Heart left ventricle (tissue), 16 donors: ENCODE results near the gene STRADB. TPM values are rescaled to one million over a fixed set of nuclear protein-coding genes. Genes with fewer than 3 reads are reported as not detected.
A peak's percentile ranks its signal among the peaks of the same experiment; 100 is the strongest.

Source experiments
- ATAC-seq, 4 donors: fragments of 200-7000 bp; cut with Tn5 transposase; one replicate each; pipeline ENCODE4 v1.9.1; 2020 to 2022; ENCODE audit warnings: moderate library complexity in 4 of 4, mild to moderate bottlenecking in 3 of 4, moderate number of reproducible peaks in 1 of 4
- DNase-seq, 5 donors: peaks; one replicate each; pipeline ENCODE4 v3.0.0-alpha.2; 2020
- H3K27ac ChIP-seq, 12 donors: fragments of 200-600 bp; sonication (generic) in 4 of 12; one replicate each; pipeline versions ENCODE4 v1.5.0 to v1.8.0; 2016 to 2022; ENCODE audit warnings: mild to moderate bottlenecking in 2 of 12
- H3K27me3 ChIP-seq, 9 donors: fragments of 200-600 bp; sonication (generic) in 2 of 9; one replicate each; pipeline versions ENCODE4 v1.5.1 to v1.8.0; 2016 to 2022; ENCODE audit warnings: mild to moderate bottlenecking in 3 of 9
- H3K36me3 ChIP-seq, 9 donors: fragments of 200-600 bp; sonication (generic) in 2 of 9; one replicate each; pipeline versions ENCODE4 v1.5.0 to v1.8.0; 2018 to 2022; ENCODE audit warnings: mild to moderate bottlenecking in 2 of 9
- H3K4me1 ChIP-seq, 12 donors: fragments of 200-600 bp; sonication (generic) in 4 of 12; one replicate each; pipeline versions ENCODE4 v1.5.0 to v1.8.0; 2016 to 2022; ENCODE audit warnings: mild to moderate bottlenecking in 3 of 12
- H3K4me3 ChIP-seq, 12 donors: fragments of 200-600 bp; sonication (generic) in 4 of 12; one replicate each; pipeline versions ENCODE4 v1.5.0 to v1.8.0; 2017 to 2022; ENCODE audit warnings: mild to moderate bottlenecking in 9 of 12, moderate library complexity in 4 of 12
- H3K9me3 ChIP-seq, 12 donors: fragments of 200-600 bp; sonication (generic) in 4 of 12; one replicate each; pipeline versions ENCODE4 v1.5.0 to v1.8.0; 2016 to 2022; ENCODE audit warnings: mild to moderate bottlenecking in 1 of 12
- CTCF ChIP-seq, 12 donors: fragments of 200-600 bp; sonication (generic) in 4 of 12; IDR thresholded peaks; one replicate each; pipeline versions ENCODE4 v1.5.0 to v1.8.0; 2018 to 2022; ENCODE audit warnings: antibody characterized with exemption in 12 of 12, mild to moderate bottlenecking in 5 of 12
- POLR2A ChIP-seq, 2 donors: fragments of 450-650 bp; IDR thresholded peaks; one replicate each; pipeline ENCODE4 v1.6.1; 2017; ENCODE audit warnings: antibody characterized with exemption in 2 of 2, mild to moderate bottlenecking in 2 of 2, moderate library complexity in 2 of 2
- WGBS, 4 donors: extraction: QIAGEN DNeasy Blood & Tissue Kit in 2 of 4; methylation state at CpG; one replicate each; pipeline versions ENCODE4 v1.1.5 to v1.1.7; 2013 to 2018; 5-methylcytosine and 5-hydroxymethylcytosine counted together
- intact Hi-C, 10 donors: fragments of 100-400 bp; cut with DNase I; formaldehyde crosslinking; loops; one replicate each; pipeline versions ENCODE4 v1.11.1 to v1.14.2; 2022
- polyA plus RNA-seq, 2 donors: library from polyadenylated mRNA; stranded (reverse); fragments of 200-250 nt; gene quantifications; one replicate each; pipeline ENCODE4 v1.2.3, GENCODE V29; 2013
- total RNA-seq, 9 donors: library from RNA; depleted of rRNA in 2 of 9; stranded (reverse); fragments of >200 nt in 2 of 9; fragmentation: NEBNext Ultra II Directional in 3 of 9; extraction: Animal tissue kit (Norgen Biotek cat#: 25700) in 3 of 9; gene quantifications; one replicate each; pipeline versions ENCODE4 v1.1.0 to v1.2.4, GENCODE V29; 2016 to 2023
- donor health status: ischemic (EF 13 %, LVEDD 7.1; RV severe dilation, severe dysfunction).
- donor health status: healthy with polysubstance abuse.
- donor health status: DM: no; HTN: yes; CAD: no.
- donor health status: DM: no; HTN: no; CAD: no.
- donor health status: ischemic (EF 25% LVEDD 6.9; RV normal size, moderate dysfunction).
- donor health status: ischemic (EF 25% LVEDD 5.7; RV mildly dilated, moderate dysfunction).
- donor health status: healthy.
- donor health status: DM: yes; HTN: yes; CAD: no.
- donor health status: ischemic (EF 35%, LVEDD 5.7; RV mildly dilated, moderate dysfunction).
- donor health status: nonischemic (EF 11% LVEDD 7.7; RV severe dilation, severe dysfunction).
- donor health status: DM: yes; HTN: yes; CAD: no.
- donor health status: PGD.
- donor health status: ischemic (EF 29% LVEDD 5.4; RV normal size, mild dysfunction).
- donor health status: nonischemic (EF 23%, LVEDD 6.1; RV moderate dilation, normal function).

The STRADB gene
- total and polyA plus RNA-seq, 11 donors, result 28.6 to 105 (median 57.9) TPM

GRCh38 chr2:201441409-201441808 lies 10.1 kb upstream of the STRADB start:
- H3K4me1 ChIP-seq, result peaks cover 0 to 73% (median 45%) of the 10 kb centered on the region in 12 donors
- peak overlapping the region in 7 of 12 donors; percentile 20 to 62 (median 38) for H3K27ac ChIP-seq
- H3K36me3 ChIP-seq, result no peaks in the 10 kb centered on the region
- no peaks in the 10 kb centered on the region for H3K9me3 ChIP-seq
- ATAC-seq, result peak in 1 of 4 donors; percentile 8
- TF ChIP-seq POLR2A (IDR thresholded peaks at IDR 0.05), result no peak
- no peak for TF ChIP-seq CTCF (IDR thresholded peaks at IDR 0.05)
- H3K27me3 ChIP-seq, result no peaks in the 10 kb centered on the region
- no peak for DNase-seq
- intact Hi-C loops, result no loop called here
- WGBS, 4 donors, result 55 to 73% (median 56%) methylated on average over 7 of the region's 7 CpGs
- no peak overlapping the region for H3K4me3 ChIP-seq

GRCh38 chr2:201444746-201445465 lies 6.6 kb upstream of the STRADB start:
- Histone ChIP-seq H3K36me3 (peaks cover 0 to 12% (median 3%) of the 10 kb centered on the region in 9 donors), H3K4me3 (no peak overlapping the region), H3K4me1 (peaks cover 0 to 91% (median 63%) of the 10 kb centered on the region in 12 donors), H3K27ac (peak overlapping the region in 4 of 12 donors; percentile 7 to 39 (median 18)), H3K9me3 (no peaks in the 10 kb centered on the region), H3K27me3 (no peaks in the 10 kb centered on the region)
- ATAC-seq (no peak), DNase-seq (no peak)
- WGBS, 4 donors, result 62 to 70% (median 67%) methylated on average over 3 of the region's 3 CpGs
- no peak for TF ChIP-seq POLR2A (IDR thresholded peaks at IDR 0.05)
- TF ChIP-seq CTCF (IDR thresholded peaks at IDR 0.05), result no peak
- intact Hi-C loops, result loop anchor here in 1 of 10 donors (5.0 kb wide), 1 partner anchor 38 kb away; no protein-coding TSS in a partner anchor

GRCh38 chr2:201447086-201447485 lies 4.5 kb upstream of the STRADB start:
- Histone ChIP-seq H3K9me3 (no peaks in the 10 kb centered on the region), H3K4me3 (no peak overlapping the region), H3K27ac (peak overlapping the region in 4 of 12 donors; percentile 3 to 47 (median 14)), H3K4me1 (peaks cover 0 to 80% (median 54%) of the 10 kb centered on the region in 12 donors), H3K27me3 (no peaks in the 10 kb centered on the region), H3K36me3 (peaks cover 0 to 12% (median 3%) of the 10 kb centered on the region in 9 donors)
- 80 to 95% (median 86%) methylated on average over 1 of the region's 1 CpG for whole genome bisulfite sequencing, 4 donors
- no peak for TF ChIP-seq CTCF (IDR thresholded peaks at IDR 0.05)
- no peak for TF ChIP-seq POLR2A (IDR thresholded peaks at IDR 0.05)
- intact Hi-C loops, result loop anchor here in 1 of 10 donors (5.0 kb wide), 1 partner anchor 40 kb away; no protein-coding TSS in a partner anchor
- DNase-seq (no peak), ATAC-seq (no peak)

- Histone ChIP-seq H3K27me3 (no peaks in the 10 kb centered on the region), H3K27ac (peak overlapping the region in 7 of 12 donors; percentile 1 to 51 (median 7)), H3K9me3 (no peaks in the 10 kb centered on the region), H3K4me3 (no peak overlapping the region), H3K4me1 (peaks cover 0 to 84% (median 60%) of the 10 kb centered on the region in 12 donors), H3K36me3 (peaks cover 0 to 12% (median 3%) of the 10 kb centered on the region in 9 donors)
- 84 to 94% (median 93%) methylated on average over 1 of the region's 1 CpG for WGBS, 4 donors
- intact Hi-C loops, result loop anchor here in 1 of 10 donors (5.0 kb wide), 1 partner anchor 41 kb away; no protein-coding TSS in a partner anchor
- no peak for TF ChIP-seq CTCF (IDR thresholded peaks at IDR 0.05)
- no peak for TF ChIP-seq POLR2A (IDR thresholded peaks at IDR 0.05)
- DNase-seq (no peak), ATAC-seq (no peak)
These were observed 3.5 kb upstream of the STRADB start for GRCh38 chr2:201448061-201448460.
